Gastroesophageal sphincter (tissue), 4 donors: Measurements from ENCODE around the gene ATP11A. TPM values are rescaled to one million over a fixed set of nuclear protein-coding genes. Genes with fewer than 3 reads are reported as not detected.
"Not testable (repeated sequence)": the region's sequence is repeated elsewhere in the genome, so short reads cannot be mapped to it uniquely, and the experiment has no call there.

Experiments
- ATAC-seq: fragments of 150-250 bp; one replicate; pipeline ENCODE4 v1.9.1; 2016; ENCODE audit warnings: mild to moderate bottlenecking, moderate library complexity
- H3K27ac ChIP-seq, 4 donors: fragments of 200-600 bp; sonication (generic) in 3 of 4; 1 replicate in 3 of 4; 2 replicates in 1 of 4; pipeline ENCODE4 v1.5.1; 2016 to 2019
- H3K27me3 ChIP-seq: fragments of 200-600 bp; sonication (generic); one replicate; pipeline ENCODE4 v1.5.1; 2019
- H3K36me3 ChIP-seq, 2 donors: fragments of 200-600 bp; sonication (generic); one replicate each; pipeline ENCODE4 v1.5.1; 2019; ENCODE audit warnings: control low read depth in 1 of 2
- H3K4me1 ChIP-seq, 3 donors: fragments of 200-600 bp; sonication (generic); 1 replicate in 2 of 3; 2 replicates in 1 of 3; pipeline ENCODE4 v1.5.1; 2016 to 2019; ENCODE audit warnings: control low read depth in 2 of 3
- H3K4me3 ChIP-seq, 2 donors: fragments of 200-600 bp; sonication (generic); one replicate each; pipeline ENCODE4 v1.5.1; 2019; ENCODE audit warnings: mild to moderate bottlenecking in 1 of 2, moderate library complexity in 1 of 2
- H3K9me3 ChIP-seq, 3 donors: fragments of 200-600 bp; sonication (generic); one replicate each; pipeline ENCODE4 v1.5.1; 2017 to 2019; ENCODE audit warnings: control low read depth in 2 of 3
- CTCF ChIP-seq, 4 experiments: fragments of 200-600 bp in 2 of 4; fragments of 450-650 bp in 2 of 4; sonication (generic) in 1 of 4; IDR thresholded peaks; one replicate each; pipeline ENCODE4 v1.5.1; 2017 to 2019; ENCODE audit warnings: antibody characterized with exemption in 4 of 4, mild to moderate bottlenecking in 2 of 4, moderate library complexity in 2 of 4
- EP300 ChIP-seq: sonication (generic); formaldehyde crosslinking; IDR thresholded peaks from one replicate; pipeline ENCODE4 v1.6.1; 2017; ENCODE audit warnings: antibody characterized with exemption, mild to moderate bottlenecking
- POLR2A ChIP-seq, 2 donors: fragments of 450-650 bp; IDR thresholded peaks; one replicate each; pipeline ENCODE4 v1.6.1; 2017; ENCODE audit warnings: antibody characterized with exemption in 2 of 2, mild to moderate bottlenecking in 2 of 2, moderate library complexity in 1 of 2
- POLR2AphosphoS5 ChIP-seq: sonication (generic); formaldehyde crosslinking; IDR thresholded peaks from one replicate; pipeline ENCODE4 v1.6.1; 2017; ENCODE audit warnings: antibody characterized with exemption
- WGBS, 2 donors: methylation state at CpG; one replicate each; pipeline ENCODE4 v1.1.5; 2018; ENCODE audit warnings: low coverage in 1 of 2; 5-methylcytosine and 5-hydroxymethylcytosine counted together
- total RNA-seq, 4 donors: library from RNA; depleted of rRNA; stranded (reverse); fragments of >200 nt; gene quantifications; one replicate each; pipeline ENCODE4 v1.1.0, GENCODE V29; 2016

Gene ATP11A
- total RNA-seq, 4 donors from 2014 or later: 12.9 to 21.7 (median 17.1) TPM

- no peak for TF ChIP-seq CTCF (IDR thresholded peaks at IDR 0.05)
- no peak for ATAC-seq
- Histone ChIP-seq H3K27ac (no peak overlapping the region), H3K9me3 (no peaks in the 10 kb centered on the region), H3K36me3 (peaks cover 0 to 96% of the 10 kb centered on the region in 2 donors), H3K4me1 (no peaks in the 10 kb centered on the region), H3K27me3 (no peaks in the 10 kb centered on the region), H3K4me3 (no peak overlapping the region)
- 78 to 80% methylated on average over 24 to 25 of the region's 32 CpGs for WGBS, 2 donors
Observed at GRCh38 chr13:112861876-112862615, 172.2 kb downstream of the ATP11A start.

GRCh38 chr13:112863356-112863755 lies 173.5 kb downstream of the ATP11A start:
- H3K36me3 ChIP-seq: peaks cover 0 to 96% of the 10 kb centered on the region in 2 donors
- ATAC-seq, H3K4me3 ChIP-seq, H3K9me3 ChIP-seq, H3K27ac ChIP-seq, H3K4me1 ChIP-seq, H3K27me3 ChIP-seq: not testable (repeated sequence)
- WGBS, 2 donors: 89% methylated on average over 5 of the region's 17 CpGs; no CpG with 5 or more reads in 1 of the 2 donors

- not testable (repeated sequence) for ATAC-seq, H3K27me3 ChIP-seq, H3K4me3 ChIP-seq, H3K9me3 ChIP-seq, H3K4me1 ChIP-seq, H3K27ac ChIP-seq
- WGBS, 2 donors: 83 to 91% methylated on average over 7 to 12 of the region's 14 CpGs
- H3K36me3 ChIP-seq: peaks cover 0 to 91% of the 10 kb centered on the region in 2 donors
Observed at GRCh38 chr13:112865478-112865877, 175.6 kb downstream of the ATP11A start.

- Histone ChIP-seq H3K27me3 (no peaks in the 10 kb centered on the region), H3K36me3 (peaks cover 0 to 82% of the 10 kb centered on the region in 2 donors), H3K9me3 (no peaks in the 10 kb centered on the region), H3K4me1 (no peaks in the 10 kb centered on the region), H3K27ac (no peak overlapping the region), H3K4me3 (no peak overlapping the region)
- WGBS, 2 donors: 90 to 100% methylated on average over 1 to 6 of the region's 18 CpGs
- ATAC-seq: no peak
- TF ChIP-seq POLR2A (IDR thresholded peaks at IDR 0.05) (no peak), POLR2AphosphoS5 (no peak), CTCF (IDR thresholded peaks at IDR 0.05) (no peak), EP300 (no peak)
Observed at GRCh38 chr13:112867301-112867711, 177.5 kb downstream of the ATP11A start.

- Histone ChIP-seq H3K36me3 (peaks cover 0 to 72% of the 10 kb centered on the region in 2 donors), H3K27me3 (no peaks in the 10 kb centered on the region), H3K4me1 (no peaks in the 10 kb centered on the region), H3K9me3 (no peaks in the 10 kb centered on the region), H3K27ac (no peak overlapping the region), H3K4me3 (no peak overlapping the region)
- TF ChIP-seq POLR2AphosphoS5 (no peak), CTCF (IDR thresholded peaks at IDR 0.05) (no peak), EP300 (no peak), POLR2A (IDR thresholded peaks at IDR 0.05) (no peak)
- no peak for ATAC-seq
- 88 to 100% methylated on average over 4 of the region's 5 CpGs for WGBS, 2 donors
Observed at GRCh38 chr13:112868308-112868707, 178.5 kb downstream of the ATP11A start.

GRCh38 chr13:112869202-112870050 lies 179.6 kb downstream of the ATP11A start:
- no peak for ATAC-seq
- TF ChIP-seq POLR2AphosphoS5 (no peak), POLR2A (IDR thresholded peaks at IDR 0.05) (no peak), CTCF (IDR thresholded peaks at IDR 0.05) (no peak), EP300 (no peak)
- 100% methylated on average over 1 of the region's 15 CpGs; no CpG with 5 or more reads in 1 of the 2 donors for WGBS, 2 donors

More at GRCh38 chr13:112869202-112870050, 179.6 kb downstream of the ATP11A start:
- H3K4me3 ChIP-seq: no peak overlapping the region
- H3K27ac ChIP-seq: no peak overlapping the region
- no peaks in the 10 kb centered on the region for H3K9me3 ChIP-seq
- peaks cover 0 to 62% of the 10 kb centered on the region in 2 donors for H3K36me3 ChIP-seq
- H3K4me1 ChIP-seq: peaks cover 0 to 6% (median 0%) of the 10 kb centered on the region in 3 donors
- no peaks in the 10 kb centered on the region for H3K27me3 ChIP-seq
